GM19351 (cell line): ENCODE data around the gene ZFHX3.

ENCODE experiments used
- ATAC-seq: cut with Tn5 transposase; IDR thresholded peaks from one replicate; pipeline ENCODE4 v1.9.1; 2021; ENCODE audit warnings: mild to moderate bottlenecking, moderate library complexity; ENCODE audit not compliant: unreplicated experiment

ZFHX3 gene

GRCh38 chr16:73057291-73058210, 9.6 kb upstream of the ZFHX3 start:
- ATAC-seq: peak; percentile 53

GRCh38 chr16:73056921-73057290, 9.0 kb upstream of the ZFHX3 start:
- ATAC-seq: no peak

GRCh38 chr16:73056448-73056847, 8.5 kb upstream of the ZFHX3 start:
- no peak for ATAC-seq

- no peak for ATAC-seq
Observed at GRCh38 chr16:73054813-73055482, 7.0 kb upstream of the ZFHX3 start.

GRCh38 chr16:73054498-73054812, 6.5 kb upstream of the ZFHX3 start:
- no peak for ATAC-seq

- ATAC-seq: no peak
Observed at GRCh38 chr16:73054125-73054484, 6.2 kb upstream of the ZFHX3 start.

GRCh38 chr16:73053364-73054124, 5.6 kb upstream of the ZFHX3 start:
- ATAC-seq: no peak

GRCh38 chr16:73053038-73053363, 5.1 kb upstream of the ZFHX3 start:
- no peak for ATAC-seq

GRCh38 chr16:73052576-73052975, 4.6 kb upstream of the ZFHX3 start:
- no peak for ATAC-seq

- ATAC-seq: no peak
Observed at GRCh38 chr16:73051961-73052360, 4.0 kb upstream of the ZFHX3 start.

GRCh38 chr16:73051226-73051625, 3.3 kb upstream of the ZFHX3 start:
- no peak for ATAC-seq

- no peak for ATAC-seq
Observed at GRCh38 chr16:73050201-73051099, 2.5 kb upstream of the ZFHX3 start.

GRCh38 chr16:73049511-73049910, 1.6 kb upstream of the ZFHX3 start:
- no peak for ATAC-seq

GRCh38 chr16:73049091-73049490, 1.2 kb upstream of the ZFHX3 start:
- ATAC-seq: no peak

GRCh38 chr16:73048292-73049080, 558 bp upstream of the ZFHX3 start:
- no peak for ATAC-seq

- ATAC-seq: no peak
Observed at GRCh38 chr16:73047221-73047535, 750 bp downstream of the ZFHX3 start.

- ATAC-seq: no peak
Observed at GRCh38 chr16:73046849-73047214, 1.1 kb downstream of the ZFHX3 start.

- no peak for ATAC-seq
Observed at GRCh38 chr16:73046202-73046848, 1.6 kb downstream of the ZFHX3 start.

- no peak for ATAC-seq
Observed at GRCh38 chr16:73043828-73044467, 4.0 kb downstream of the ZFHX3 start.
